Gastrocnemius medialis (tissue), 4 donors: ENCODE results near the gene CALML3.

Experiments used
- POLR2A ChIP-seq, 2 donors: fragments of 450-650 bp; IDR thresholded peaks; one replicate each; pipeline ENCODE4 v1.6.1; 2017; ENCODE audit warnings: antibody characterized with exemption in 2 of 2, mild to moderate bottlenecking in 2 of 2, moderate library complexity in 2 of 2
- TF ChIP-seq, protein P1 (sequence below), 5 experiments: fragments of 450-650 bp in 3 of 5; fragments of 200-600 bp in 2 of 5; sonication (generic) in 2 of 5; IDR thresholded peaks in 4 of 5; conservative IDR thresholded peaks in 1 of 5; 1 replicate in 4 of 5; 2 replicates in 1 of 5; pipeline ENCODE4 v1.5.1; 2016 to 2019; ENCODE audit warnings: antibody characterized with exemption in 5 of 5, mild to moderate bottlenecking in 3 of 5, moderate library complexity in 3 of 5

DNA sequence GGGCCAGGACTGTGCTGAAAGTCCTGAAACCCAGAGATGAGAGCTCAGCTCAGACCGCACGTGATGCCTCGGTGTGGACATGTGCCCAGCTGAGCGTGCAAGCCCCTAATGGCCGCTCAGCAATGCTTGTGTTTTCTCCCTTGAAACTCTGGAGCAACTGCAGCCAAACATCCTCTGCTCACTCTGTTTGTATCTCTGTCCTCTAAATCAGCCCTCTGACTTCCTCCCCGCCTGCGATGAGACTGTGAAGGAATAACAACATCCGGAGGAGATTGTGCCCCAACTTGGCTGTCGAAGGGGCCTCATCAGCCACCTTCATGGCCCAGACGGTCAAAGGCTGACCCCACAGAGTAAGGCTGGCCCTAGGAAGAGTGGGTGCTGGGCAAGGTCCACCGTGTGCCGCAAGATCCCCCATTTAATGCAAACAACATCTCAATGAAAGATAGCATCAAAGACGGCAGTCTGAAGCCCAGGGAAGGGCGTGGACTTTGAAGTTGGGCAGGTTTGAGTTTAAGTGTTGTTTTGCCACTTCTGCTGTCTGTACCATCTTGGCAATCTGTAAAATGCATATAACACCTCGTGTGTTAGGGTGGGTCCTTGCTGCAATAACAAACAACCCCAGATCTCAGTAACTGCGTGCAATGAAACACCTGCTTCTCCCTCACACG is 39.9 kb downstream of the CALML3 start:
- TF ChIP-seq, protein P1, sequence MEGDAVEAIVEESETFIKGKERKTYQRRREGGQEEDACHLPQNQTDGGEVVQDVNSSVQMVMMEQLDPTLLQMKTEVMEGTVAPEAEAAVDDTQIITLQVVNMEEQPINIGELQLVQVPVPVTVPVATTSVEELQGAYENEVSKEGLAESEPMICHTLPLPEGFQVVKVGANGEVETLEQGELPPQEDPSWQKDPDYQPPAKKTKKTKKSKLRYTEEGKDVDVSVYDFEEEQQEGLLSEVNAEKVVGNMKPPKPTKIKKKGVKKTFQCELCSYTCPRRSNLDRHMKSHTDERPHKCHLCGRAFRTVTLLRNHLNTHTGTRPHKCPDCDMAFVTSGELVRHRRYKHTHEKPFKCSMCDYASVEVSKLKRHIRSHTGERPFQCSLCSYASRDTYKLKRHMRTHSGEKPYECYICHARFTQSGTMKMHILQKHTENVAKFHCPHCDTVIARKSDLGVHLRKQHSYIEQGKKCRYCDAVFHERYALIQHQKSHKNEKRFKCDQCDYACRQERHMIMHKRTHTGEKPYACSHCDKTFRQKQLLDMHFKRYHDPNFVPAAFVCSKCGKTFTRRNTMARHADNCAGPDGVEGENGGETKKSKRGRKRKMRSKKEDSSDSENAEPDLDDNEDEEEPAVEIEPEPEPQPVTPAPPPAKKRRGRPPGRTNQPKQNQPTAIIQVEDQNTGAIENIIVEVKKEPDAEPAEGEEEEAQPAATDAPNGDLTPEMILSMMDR (IDR thresholded peaks at IDR 0.05 in 4 of 5, conservative IDR thresholded peaks at IDR 0.05 in 1 of 5), result no peak
- no peak for TF ChIP-seq POLR2A (IDR thresholded peaks at IDR 0.05)
